ENCODE results near the gene POLE2. TPM values are rescaled to one million over a fixed set of nuclear protein-coding genes. Genes with fewer than 3 reads are reported as not detected.

The POLE2 gene
- polyA plus RNA-seq, 3 donors from 2014 or later: 1.4 to 6.4 (median 1.5) TPM

Other genes starting within 250 kb of the POLE2 start
- 1,000 to 10,000 TPM; 2,323 to 7,295 (median 3,604) TPM for gene RPS29, start 101.8 kb downstream of the POLE2 start, polyA plus RNA-seq
- 10 to 100 TPM; 10.6 to 14.4 (median 12.5) TPM for gene LRR1, start 89.3 kb downstream of the POLE2 start, polyA plus RNA-seq
- gene RPL36AL, start 67.6 kb downstream of the POLE2 start, polyA plus RNA-seq: 100 to 1,000 TPM; 610 to 699 (median 654) TPM
- 10 to 100 TPM; 32.0 to 50.0 (median 37.8) TPM for gene MGAT2, start 67.4 kb downstream of the POLE2 start, polyA plus RNA-seq
- gene DNAAF2, start 53.0 kb downstream of the POLE2 start, polyA plus RNA-seq: 10 to 100 TPM; 13.3 to 17.2 (median 15.4) TPM
- gene KLHDC1, start 4.9 kb upstream of the POLE2 start, polyA plus RNA-seq: 1 to 10 TPM; 2.3 to 3.3 (median 2.5) TPM
- 10 to 100 TPM; 61.3 to 68.1 (median 63.8) TPM for gene KLHDC2, start 79.9 kb upstream of the POLE2 start, polyA plus RNA-seq
- 10 to 100 TPM; 28.7 to 54.4 (median 33.4) TPM for gene NEMF, start 164.6 kb upstream of the POLE2 start, polyA plus RNA-seq
- 100 to 1,000 TPM; 163 to 242 (median 169) TPM for gene ARF6, start 204.9 kb upstream of the POLE2 start, polyA plus RNA-seq

All from immature natural killer cell (primary cell).